Bronchial epithelial cell (primary cell): ENCODE results near the gene TSLP. TPM values are rescaled to one million over a fixed set of nuclear protein-coding genes. Genes with fewer than 3 reads are reported as not detected.

ENCODE experiments used
- DNase-seq: peaks from one replicate; pipeline ENCODE4 v3.0.0-alpha.2; 2010; ENCODE audit warnings: low read depth
- FAIRE-seq: peaks from 2 replicates; lab custom pipeline; 2011; peaks lifted over from hg19 to GRCh38; lab: Jason Lieb, UNC
- H3K27me3 ChIP-seq: 2 replicates; pipeline ENCODE4 v1.5.1; 2011; ENCODE audit warnings: low read length; ENCODE audit not compliant: control insufficient read depth, insufficient read depth
- H3K36me3 ChIP-seq: 2 replicates; pipeline ENCODE4 v1.5.1; 2011; ENCODE audit warnings: low read length; ENCODE audit not compliant: control insufficient read depth, insufficient read depth
- H3K4me3 ChIP-seq: 2 replicates; pipeline ENCODE4 v1.5.1; 2011; ENCODE audit warnings: mild to moderate bottlenecking, low read depth, low read length, control low read depth
- CTCF ChIP-seq: IDR thresholded peaks from 2 replicates; pipeline ENCODE4 v1.5.1; 2011; ENCODE audit warnings: mild to moderate bottlenecking, moderate library complexity, low read length, control low read depth, inconsistent platforms; ENCODE audit not compliant: insufficient read depth, severe bottlenecking
- total RNA-seq: library from RNA; depleted of rRNA; stranded (reverse); fragments of >200 nt; gene quantifications from 2 replicates; pipeline ENCODE4 v1.2.1, GENCODE V29; 2014

The TSLP gene
- total RNA-seq, 1 donor from 2014 or later, result 0.79 TPM

DNA sequence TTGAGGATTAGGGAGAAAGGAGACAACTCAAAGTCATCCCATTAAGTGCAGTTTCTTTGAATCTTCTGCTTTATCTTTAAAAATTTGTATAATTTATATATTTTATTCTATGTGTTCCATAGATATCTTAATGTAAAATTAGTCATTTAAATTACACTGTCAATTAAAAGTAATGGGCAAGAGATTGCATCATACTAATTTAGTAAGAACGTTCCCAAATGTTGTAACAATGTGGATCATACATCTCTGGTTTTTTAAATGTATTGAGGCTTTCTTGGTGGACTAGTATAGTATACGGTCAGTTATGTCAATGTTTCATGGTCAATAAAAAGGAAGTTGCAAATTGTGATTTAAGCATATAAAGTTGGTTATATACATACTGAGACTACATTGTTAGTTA lies 6.2 kb downstream of the TSLP start:
- Histone ChIP-seq H3K27me3 (no peaks in the 10 kb centered on the region), H3K4me3 (no peak overlapping the region), H3K36me3 (no peaks in the 10 kb centered on the region)
- no peak for FAIRE-seq
- TF ChIP-seq CTCF, result no peak
- DNase-seq, result no peak

DNA sequence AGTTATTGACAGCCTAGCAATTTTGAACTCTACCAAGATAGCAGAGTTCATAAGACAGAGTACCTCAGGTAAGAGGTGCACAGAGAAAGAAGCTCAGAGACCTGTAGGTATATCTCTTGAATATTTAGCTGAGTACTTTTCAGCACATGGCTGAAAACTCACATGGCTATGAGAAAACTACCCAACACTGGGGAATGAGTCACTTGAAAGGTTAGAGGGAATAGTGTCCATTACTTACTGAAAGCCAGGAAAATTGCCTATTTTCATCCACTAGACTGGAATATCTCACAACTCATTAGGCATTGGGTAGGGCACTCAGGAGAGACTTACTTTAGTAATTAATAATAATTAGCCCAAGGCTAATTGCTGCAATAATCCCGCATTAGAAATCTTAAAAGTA lies 8.3 kb downstream of the TSLP start:
- no peak for FAIRE-seq
- no peak for TF ChIP-seq CTCF
- Histone ChIP-seq H3K4me3 (no peak overlapping the region), H3K27me3 (no peaks in the 10 kb centered on the region), H3K36me3 (no peaks in the 10 kb centered on the region)
- DNase-seq, result no peak

GRCh38 chr5:111083323-111083722 lies 11.8 kb downstream of the TSLP start:
- no peak for DNase-seq
- no peaks in the 10 kb centered on the region for H3K36me3 ChIP-seq
- H3K27me3 ChIP-seq, result no peaks in the 10 kb centered on the region
- no peak for TF ChIP-seq CTCF
- H3K4me3 ChIP-seq, result no peak overlapping the region
- FAIRE-seq, result no peak

GRCh38 chr5:111092062-111092853 lies 20.7 kb downstream of the TSLP start, which contains the start of gene WDR36:
TSS of gene WDR36 (plus strand) at chr5:111092348. CDS start at chr5:111092457, 109 bp downstream.
- H3K4me3 ChIP-seq, result peak within 1 kb of the TSS; percentile 74
- no peak for TF ChIP-seq CTCF
- no peak for FAIRE-seq

DNA sequence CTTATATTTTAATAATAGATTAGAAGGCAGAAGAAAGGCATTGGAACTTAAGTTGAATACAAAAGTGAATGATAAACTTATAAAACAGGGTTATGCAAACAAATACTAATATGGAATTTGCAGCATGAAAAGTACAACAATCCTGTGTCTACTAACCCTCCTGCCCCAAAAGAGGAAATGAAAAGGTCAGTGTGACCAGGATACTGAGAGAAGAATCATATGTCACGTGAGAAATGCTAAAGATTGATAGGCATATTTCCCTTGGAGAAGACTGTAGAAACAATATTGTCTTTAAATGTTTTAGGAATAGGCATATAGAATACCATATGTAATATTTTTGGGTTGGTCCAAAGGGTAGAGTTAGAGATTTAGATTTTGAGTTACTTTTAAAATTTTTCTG lies 24.5 kb downstream of the TSLP start:
- FAIRE-seq, result no peak
- DNase-seq, result no peak
- Histone ChIP-seq H3K4me3 (no peak overlapping the region), H3K36me3 (peaks cover 4% of the 10 kb centered on the region), H3K27me3 (no peaks in the 10 kb centered on the region)
- TF ChIP-seq CTCF, result no peak

More at GRCh38 chr5:111092062-111092853, 20.7 kb downstream of the TSLP start, which contains the start of gene WDR36:
- Histone ChIP-seq H3K27me3 (no peaks in the 10 kb centered on the region), H3K36me3 (no peaks in the 10 kb centered on the region)
- DNase-seq, result peak; percentile 80
